HPDE6-E6E7 (cell line): ENCODE data around the gene PEPD.
A peak's percentile ranks its signal among the peaks of the same experiment; 100 is the strongest.

Experiments used
- DNase-seq: peaks from one replicate; pipeline ENCODE4 v3.0.0; 2011; ENCODE audit warnings: missing footprints; ENCODE audit errors: extremely low spot score

PEPD gene

GRCh38 chr19:33384983-33385382, 136.6 kb downstream of the PEPD start:
- no peak for DNase-seq

GRCh38 chr19:33383720-33384292, 137.8 kb downstream of the PEPD start:
- DNase-seq: no peak

GRCh38 chr19:33382982-33383381, 138.6 kb downstream of the PEPD start:
- no peak for DNase-seq

GRCh38 chr19:33382006-33382405, 139.6 kb downstream of the PEPD start:
- DNase-seq: no peak

DNA sequence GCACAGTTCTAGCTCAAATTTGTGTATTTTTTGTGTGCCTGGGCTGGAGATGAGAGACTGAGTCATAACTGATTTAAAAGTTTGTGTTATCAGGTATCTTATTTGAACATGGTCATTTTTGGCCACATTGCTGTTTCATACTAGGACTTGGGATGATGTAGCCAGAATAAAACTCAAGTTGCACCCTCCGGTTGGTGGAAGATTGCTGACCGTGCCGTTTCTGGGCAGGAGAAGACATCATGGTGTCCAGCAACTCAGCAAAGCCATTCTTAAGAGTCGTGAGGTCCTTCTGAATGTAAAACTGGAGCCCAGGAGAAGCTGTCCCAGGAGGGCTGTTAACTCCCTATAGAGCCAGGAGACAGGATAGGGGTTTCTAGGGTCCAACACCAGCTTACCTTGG, 140.5 kb downstream of the PEPD start:
- no peak for DNase-seq

DNA sequence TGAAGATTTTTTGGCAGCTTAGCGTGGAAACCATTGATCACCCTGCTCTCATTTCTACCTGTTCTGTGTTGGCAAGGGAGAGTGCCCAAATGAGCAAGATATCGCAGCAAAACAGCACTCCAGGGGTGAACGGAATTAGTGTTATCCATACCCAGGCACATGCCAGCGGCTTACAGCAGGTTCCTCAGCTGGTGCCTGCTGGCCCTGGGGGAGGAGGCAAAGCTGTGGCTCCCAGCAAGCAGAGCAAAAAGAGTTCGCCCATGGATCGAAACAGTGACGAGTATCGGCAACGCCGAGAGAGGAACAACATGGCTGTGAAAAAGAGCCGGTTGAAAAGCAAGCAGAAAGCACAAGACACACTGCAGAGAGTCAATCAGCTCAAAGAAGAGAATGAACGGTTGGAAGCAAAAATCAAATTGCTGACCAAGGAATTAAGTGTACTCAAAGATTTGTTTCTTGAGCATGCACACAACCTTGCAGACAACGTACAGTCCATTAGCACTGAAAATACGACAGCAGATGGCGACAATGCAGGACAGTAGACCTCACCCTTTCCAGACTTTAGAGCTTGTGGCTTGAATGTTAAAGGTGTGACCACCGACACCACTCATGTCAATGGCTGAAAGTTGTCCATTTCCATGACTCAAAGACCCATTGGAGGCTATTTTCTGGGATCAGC, 142.3 kb downstream of the PEPD start:
- no peak for DNase-seq

DNA sequence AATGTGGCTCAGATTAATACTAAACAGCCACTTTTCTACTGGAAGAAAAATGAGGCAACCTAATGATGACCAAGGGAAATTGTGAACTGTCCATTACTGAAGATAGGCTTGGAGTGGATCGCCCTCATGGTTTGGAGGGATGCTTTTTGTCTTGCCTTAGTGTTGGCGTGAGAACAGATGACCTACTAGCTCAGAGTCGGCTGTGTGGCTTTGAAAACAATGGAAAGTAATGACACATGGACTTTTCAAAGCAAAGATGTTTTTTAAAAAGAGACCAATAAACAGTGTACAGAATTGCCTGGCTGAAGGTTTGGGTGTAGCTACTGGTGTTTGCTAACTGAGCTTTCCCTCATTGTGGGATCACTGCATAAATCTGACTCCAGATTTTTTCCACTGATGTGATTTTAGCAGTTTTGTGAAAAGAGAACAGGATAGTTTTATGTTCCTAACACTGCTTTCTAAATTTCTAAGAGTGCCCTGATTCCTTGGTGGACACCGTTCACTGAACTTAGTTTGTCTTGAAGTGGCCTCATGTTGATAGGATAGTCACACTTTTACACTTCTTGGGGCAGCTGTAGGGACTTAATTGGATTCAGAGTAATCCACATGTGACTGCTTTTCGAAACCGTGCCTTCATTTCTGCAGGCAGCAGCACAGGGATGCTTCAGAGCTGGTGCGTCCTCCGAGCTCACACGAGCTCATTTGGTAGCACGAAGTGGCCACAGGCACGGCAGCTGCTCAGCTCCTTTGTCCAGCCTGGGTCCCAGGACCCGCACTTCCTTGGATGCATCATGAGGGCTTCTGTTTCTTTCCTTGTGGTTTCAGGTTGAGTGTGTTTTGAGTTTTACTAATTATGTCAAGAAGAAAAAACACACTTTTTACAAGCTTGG, 143.8 kb downstream of the PEPD start:
- no peak for DNase-seq

DNA sequence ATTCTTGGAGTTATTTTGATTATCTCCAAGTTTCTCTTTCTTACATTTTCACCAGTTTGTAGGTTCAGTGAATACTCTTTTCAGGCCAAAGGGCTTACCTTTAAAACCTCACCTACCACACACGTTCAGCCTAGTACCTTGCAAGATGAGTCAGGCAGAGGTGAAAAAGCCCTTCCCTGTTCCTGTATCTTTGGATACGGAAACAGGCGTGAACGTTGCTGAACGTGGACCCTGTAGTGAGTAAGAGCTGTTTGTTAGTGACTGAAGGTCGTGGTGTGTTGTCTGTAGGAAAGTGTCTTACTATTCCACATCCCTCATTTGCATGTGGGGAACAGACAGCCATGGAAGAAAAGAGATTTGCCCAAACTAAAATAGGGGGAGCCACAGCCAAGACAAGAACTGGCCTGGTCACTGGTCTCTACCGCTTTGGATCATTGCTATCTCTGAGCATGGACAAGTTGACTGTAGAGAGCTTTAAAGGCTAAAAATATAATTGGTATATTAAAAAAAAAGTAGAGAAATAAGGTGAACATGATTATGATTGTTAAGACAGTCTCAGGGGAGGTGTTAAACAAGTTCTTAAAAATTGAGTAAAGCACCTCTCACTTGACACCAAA, 144.5 kb downstream of the PEPD start:
- DNase-seq: peak; percentile 71

- DNase-seq: no peak
These were observed 145.2 kb downstream of the PEPD start for GRCh38 chr19:33376423-33376822.

DNA sequence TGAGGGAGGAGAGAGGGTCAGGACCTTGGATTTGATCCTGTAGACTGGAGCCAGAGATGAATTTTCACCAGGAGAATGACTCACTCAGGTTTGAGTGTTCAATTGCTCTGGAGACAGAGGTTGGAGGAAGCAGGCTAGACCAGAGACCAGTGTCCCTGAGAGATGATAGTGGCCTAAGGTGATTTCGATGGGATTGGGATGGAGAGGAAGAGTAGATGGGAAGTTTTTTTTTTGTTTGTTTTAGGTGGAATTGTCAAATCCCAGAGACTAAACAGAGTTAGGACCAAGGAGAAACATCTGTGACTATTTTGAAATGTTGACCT, 145.8 kb downstream of the PEPD start:
- DNase-seq: no peak

DNA sequence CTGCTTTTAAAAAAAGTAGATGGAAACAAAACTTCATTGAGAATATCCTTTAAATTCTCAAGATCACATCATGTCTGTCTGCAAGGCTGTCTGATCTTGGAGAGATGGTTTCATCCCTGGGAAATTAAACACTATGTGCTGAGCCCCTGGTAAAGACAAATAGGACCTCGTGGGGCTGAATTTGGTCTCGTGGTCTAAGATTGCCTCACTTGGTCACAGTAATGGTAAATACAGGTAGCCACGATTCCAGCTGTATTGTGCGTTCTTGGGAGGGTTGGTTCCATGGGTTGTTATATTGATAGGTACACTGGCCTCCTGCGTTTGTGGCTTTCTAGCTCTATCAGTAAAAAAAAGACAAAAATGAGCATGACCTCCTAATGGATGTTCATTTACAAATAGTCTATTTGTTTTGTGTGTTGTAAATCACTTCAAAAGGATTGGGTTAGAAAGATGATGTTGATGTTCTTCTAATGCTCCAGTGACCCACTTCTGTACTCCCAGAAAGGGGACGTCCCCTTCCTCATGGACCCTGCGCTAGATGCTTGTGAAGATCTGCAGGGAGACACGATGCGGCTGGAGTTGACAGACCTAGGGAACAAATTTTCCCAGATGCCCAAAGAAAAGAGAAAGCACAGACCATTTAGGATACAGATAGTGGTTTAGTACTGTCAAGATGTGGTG, 146.3 kb downstream of the PEPD start:
- DNase-seq: no peak

DNA sequence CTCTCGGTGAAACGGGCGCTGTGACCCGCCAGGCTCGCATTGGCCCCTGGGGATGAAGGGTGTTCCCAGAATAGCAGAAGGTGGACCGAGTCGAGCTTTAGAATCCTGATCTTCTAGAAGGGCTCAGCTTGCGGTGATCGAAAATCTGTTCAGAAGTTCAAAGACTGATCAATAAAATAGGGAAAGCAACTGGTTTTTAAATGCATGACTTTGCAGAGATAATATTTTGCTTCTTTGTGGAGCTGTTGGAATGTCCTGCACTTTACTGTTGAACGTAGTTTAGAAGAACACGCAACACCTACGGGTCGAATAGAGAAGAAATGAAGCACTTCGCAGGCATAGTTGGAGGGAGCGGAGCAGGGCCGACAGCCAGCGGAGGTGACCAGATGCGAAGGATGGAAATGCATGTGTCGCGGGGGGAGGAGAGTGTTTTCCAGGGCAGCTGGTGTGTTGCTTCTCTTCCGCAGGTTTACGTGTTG, 147.3 kb downstream of the PEPD start:
- DNase-seq: peak; percentile 50

DNA sequence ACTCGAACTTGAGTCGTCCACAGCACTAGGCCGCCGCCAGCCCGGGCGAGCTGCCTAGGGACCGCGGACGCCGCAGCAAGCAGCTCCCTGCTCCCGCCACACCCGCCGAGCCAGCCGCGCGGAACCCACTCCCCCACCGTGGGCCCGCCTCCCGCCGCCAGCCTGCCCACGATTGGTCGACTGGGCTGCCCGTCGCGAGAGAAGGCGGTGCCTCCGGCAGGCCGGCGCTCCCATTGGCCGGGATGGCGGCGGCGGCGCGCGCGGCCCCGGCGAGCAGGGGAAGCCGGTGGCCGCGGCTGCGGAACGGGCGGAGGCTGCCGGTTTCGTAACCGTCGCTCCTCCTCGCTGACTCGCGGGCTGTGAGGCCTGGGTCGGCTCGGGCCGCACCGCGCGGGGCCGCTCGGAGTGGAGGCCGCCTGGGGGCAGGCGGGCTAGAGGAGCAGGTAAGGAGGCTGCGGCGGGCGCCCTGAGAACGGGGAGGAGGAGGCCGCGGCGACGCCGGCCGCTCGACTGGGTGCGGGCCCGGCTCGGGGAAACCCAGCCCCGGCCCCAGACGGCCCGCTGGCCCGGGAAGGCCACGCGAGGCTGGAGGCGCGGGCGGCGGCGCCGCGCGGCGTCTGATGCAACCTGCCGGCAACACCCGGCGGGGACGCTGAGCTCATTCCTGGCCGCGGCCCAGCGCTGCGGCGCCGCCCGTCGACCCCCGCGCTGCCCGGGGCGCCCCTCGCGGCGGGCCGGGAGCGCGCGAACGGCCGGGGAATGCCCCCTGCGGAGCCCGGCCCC, 147.9 kb downstream of the PEPD start, which contains the start of gene CEBPG:
Gene CEBPG, plus strand, starts transcription at position 257 of the 783 bp plus-strand sequence. CDS start 5,531 bp downstream, outside the sequence.
- DNase-seq: peak; percentile 81

GRCh38 chr19:33370783-33371182, 150.8 kb downstream of the PEPD start:
- no peak for DNase-seq

- DNase-seq: peak; percentile 87
These were observed 153.3 kb downstream of the PEPD start for GRCh38 chr19:33368074-33368864.

DNA sequence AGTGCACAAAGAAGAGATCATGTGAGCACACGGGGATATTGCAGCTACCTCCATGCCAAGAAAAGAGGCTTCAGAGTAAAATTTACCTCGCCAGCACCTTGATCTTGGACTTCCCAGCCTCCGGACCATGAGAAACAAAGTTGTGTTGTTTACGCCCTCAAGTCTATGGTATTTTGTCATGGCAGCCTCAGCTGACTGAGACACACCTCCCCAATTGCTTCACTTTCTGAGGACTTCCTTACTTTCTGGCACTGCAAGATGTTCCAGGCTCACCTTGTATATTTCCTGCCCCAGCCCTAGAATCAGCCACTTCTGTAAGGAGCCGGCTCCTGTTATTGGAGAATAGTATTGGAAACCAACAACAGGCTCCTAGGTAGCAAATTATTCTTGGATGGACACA, 154.7 kb downstream of the PEPD start:
- DNase-seq: no peak

DNA sequence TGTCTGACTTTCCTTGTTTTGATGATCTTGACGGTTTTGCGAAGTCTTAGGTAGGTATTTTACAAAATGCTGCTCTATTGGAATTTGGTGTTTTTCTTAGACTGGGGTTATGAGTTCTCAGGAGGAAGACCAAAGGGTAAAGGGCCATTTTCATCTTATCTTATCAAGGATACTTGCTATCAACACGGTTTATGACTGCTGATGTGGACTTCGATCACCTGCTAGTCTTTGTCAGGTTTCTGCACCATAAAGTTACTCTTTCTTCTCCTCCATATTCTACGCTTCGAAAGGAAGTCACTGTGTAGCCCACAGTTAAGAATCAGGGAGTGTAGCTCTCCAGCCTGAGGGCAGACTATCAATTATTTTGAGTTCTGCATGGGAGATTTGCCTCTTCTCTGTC, 155.5 kb downstream of the PEPD start:
- DNase-seq: no peak

DNA sequence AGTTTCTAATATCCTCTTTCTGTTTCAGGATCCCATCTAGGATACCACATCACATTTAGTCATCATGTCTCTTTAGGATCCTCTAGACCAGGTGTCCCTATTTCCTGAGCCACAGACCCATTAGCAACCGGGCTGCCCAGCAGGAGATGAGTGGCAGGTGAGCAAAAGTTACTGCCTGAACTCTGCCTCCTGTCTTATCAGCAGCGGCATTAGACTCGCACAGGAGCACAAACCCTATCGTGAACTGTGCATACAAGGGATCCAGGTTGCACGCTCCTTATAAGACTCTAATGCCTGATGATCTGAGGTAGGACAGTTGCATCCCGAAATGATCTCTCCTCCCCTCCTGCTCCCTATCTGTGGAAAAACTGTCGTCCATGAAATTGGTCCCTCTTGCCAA, 155.9 kb downstream of the PEPD start:
- DNase-seq: no peak

- no peak for DNase-seq
These were observed 158.1 kb downstream of the PEPD start for GRCh38 chr19:33363476-33363875.
